ENCODE results near the gene CDKN2AIP.

CDKN2AIP gene

DNA sequence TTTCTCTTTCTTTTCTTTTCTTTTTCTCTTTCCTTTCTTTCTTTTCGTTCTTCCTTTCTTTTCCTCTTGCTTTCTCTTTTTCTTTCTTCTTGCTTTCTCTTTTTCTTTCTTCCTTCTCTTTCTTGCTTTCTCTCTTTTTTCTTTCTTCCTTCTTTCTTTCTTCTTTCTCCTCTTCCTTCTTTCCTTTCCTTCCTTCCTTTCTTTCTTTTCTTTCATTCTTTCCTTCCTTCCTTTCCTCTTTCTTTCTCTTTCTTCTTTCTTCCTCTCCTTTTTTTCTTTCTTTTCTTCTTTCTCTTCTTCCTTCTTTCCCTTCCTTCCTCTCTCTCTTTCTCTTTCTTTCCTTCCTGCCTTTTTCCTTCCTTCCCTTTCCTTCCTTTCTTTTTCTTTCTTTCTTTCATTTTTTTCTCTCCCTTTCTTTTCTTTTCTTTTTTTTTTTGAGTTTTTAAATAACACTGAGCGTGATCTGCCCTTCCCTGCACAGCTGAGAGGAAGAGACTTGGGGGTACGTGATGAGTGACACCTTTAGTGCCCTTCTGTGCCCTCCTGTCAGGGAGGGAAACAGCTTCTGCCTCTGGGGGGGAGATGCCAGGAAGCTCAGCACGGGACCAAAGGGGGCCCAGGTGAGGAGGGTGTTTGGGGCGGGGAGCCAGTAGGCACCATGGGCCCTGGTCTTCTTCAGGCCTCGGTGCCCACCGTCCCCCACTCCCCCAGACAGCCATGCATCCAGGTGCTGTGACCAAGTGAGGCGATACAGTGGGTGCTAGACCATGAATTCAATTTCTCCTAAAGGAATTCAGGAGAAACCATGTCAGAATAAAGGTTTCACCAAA lies 36.6 kb upstream of the CDKN2AIP start:
- TF ChIP-seq, protein P1, sequence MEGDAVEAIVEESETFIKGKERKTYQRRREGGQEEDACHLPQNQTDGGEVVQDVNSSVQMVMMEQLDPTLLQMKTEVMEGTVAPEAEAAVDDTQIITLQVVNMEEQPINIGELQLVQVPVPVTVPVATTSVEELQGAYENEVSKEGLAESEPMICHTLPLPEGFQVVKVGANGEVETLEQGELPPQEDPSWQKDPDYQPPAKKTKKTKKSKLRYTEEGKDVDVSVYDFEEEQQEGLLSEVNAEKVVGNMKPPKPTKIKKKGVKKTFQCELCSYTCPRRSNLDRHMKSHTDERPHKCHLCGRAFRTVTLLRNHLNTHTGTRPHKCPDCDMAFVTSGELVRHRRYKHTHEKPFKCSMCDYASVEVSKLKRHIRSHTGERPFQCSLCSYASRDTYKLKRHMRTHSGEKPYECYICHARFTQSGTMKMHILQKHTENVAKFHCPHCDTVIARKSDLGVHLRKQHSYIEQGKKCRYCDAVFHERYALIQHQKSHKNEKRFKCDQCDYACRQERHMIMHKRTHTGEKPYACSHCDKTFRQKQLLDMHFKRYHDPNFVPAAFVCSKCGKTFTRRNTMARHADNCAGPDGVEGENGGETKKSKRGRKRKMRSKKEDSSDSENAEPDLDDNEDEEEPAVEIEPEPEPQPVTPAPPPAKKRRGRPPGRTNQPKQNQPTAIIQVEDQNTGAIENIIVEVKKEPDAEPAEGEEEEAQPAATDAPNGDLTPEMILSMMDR (IDR thresholded peaks at IDR 0.05) = no peak
- intact Hi-C loops (cut with DNase I; ENCODE audit: low total_unique reads) = loop anchor here (2.0 kb wide), 1 partner anchor 45 kb away; no protein-coding TSS in a partner anchor
- Histone ChIP-seq H3K27ac (peak overlapping the region in 1 of 2 donors; percentile 17), H3K9me3 (no peaks in the 10 kb centered on the region), H3K36me3 (no peaks in the 10 kb centered on the region), H3K4me1 (no peaks in the 10 kb centered on the region), H3K27me3 (no peaks in the 10 kb centered on the region), H3K4me3 (peak overlapping the region; percentile 35 to 49)
- DNase-seq = peak in 1 of 2 donors; percentile 23

DNA sequence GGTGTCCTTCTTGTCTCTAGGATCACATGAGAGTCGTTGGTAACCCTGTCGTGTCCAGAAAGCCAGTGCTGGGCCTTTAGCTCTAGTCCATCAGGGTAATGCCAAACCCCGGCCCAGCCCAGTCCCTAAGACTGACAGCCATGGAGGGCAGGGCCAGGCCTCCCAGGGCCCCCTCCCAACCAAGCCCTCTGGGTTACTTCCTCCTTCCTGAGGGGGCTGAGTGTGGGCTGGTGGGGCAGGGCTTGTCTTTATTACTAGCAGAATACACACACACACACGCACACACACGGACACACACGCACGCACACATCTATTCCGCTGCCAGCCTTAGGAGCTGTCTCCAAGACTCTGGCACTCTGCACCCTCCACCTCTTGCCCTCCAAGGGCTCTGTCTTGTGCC lies 35.6 kb upstream of the CDKN2AIP start:
- no peak overlapping the region for H3K27ac ChIP-seq

DNA sequence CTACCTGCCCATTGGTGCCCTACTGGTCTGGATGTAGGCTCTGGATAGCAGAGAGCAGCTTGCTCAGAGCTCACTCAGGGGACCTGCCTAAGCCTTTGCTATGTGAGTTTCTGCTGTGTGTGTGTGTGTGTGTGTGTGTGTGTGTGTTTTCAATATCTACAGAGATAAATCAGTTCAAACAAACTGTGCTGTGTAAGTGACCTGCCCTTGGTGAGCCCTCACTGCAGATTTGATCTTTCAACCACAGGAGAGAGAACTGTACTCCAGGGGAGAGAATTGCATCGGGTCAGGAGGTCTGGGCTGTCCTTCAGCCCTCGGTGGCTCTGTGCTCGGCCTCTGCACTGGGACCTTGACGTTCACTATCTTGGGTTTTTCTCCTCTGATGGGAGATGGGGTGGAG lies 35.0 kb upstream of the CDKN2AIP start:
- Histone ChIP-seq H3K4me1 (no peaks in the 10 kb centered on the region), H3K27me3 (no peaks in the 10 kb centered on the region), H3K9me3 (no peaks in the 10 kb centered on the region), H3K27ac (no peak overlapping the region), H3K4me3 (no peak overlapping the region), H3K36me3 (no peaks in the 10 kb centered on the region)
- intact Hi-C loops (cut with DNase I; ENCODE audit: low total_unique reads) = no loop called here
- TF ChIP-seq, protein P1 (IDR thresholded peaks at IDR 0.05) = no peak
- peak in 1 of 2 donors; percentile 11 for DNase-seq

More for the DNA sequence above, 35.6 kb upstream of the CDKN2AIP start:
- intact Hi-C loops (cut with DNase I; ENCODE audit: low total_unique reads) = no loop called here
- Histone ChIP-seq H3K27me3 (no peaks in the 10 kb centered on the region), H3K4me1 (no peaks in the 10 kb centered on the region), H3K9me3 (no peaks in the 10 kb centered on the region), H3K4me3 (no peak overlapping the region), H3K36me3 (no peaks in the 10 kb centered on the region)
- TF ChIP-seq, protein P1 (IDR thresholded peaks at IDR 0.05) = no peak
- peak in 1 of 2 donors; percentile 35 for DNase-seq

DNA sequence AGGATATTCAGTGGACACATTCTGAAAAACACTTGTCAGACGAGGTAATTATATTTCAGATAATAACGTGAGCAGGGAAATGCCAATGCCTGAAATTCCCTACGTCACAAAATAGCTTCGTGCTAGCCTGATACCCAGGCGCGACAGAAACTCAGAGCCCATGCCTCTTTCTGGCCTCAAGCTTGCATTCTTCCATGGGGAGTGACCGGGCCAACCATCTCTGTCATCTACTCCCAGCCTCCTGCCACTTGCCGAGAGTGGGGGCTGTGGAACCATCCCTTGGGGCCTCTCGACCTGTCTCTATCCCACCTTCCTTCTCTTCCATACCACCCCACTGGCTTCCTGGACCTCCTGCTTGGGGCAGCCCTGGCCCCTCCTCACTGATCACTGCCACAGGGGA lies 34.5 kb upstream of the CDKN2AIP start:
- Histone ChIP-seq H3K4me1 (no peaks in the 10 kb centered on the region), H3K27ac (no peak overlapping the region), H3K36me3 (no peaks in the 10 kb centered on the region), H3K4me3 (no peak overlapping the region), H3K9me3 (no peaks in the 10 kb centered on the region), H3K27me3 (no peaks in the 10 kb centered on the region)
- intact Hi-C loops (cut with DNase I; ENCODE audit: low total_unique reads) = no loop called here
- TF ChIP-seq, protein P1 (IDR thresholded peaks at IDR 0.05) = no peak
- DNase-seq = no peak

DNA sequence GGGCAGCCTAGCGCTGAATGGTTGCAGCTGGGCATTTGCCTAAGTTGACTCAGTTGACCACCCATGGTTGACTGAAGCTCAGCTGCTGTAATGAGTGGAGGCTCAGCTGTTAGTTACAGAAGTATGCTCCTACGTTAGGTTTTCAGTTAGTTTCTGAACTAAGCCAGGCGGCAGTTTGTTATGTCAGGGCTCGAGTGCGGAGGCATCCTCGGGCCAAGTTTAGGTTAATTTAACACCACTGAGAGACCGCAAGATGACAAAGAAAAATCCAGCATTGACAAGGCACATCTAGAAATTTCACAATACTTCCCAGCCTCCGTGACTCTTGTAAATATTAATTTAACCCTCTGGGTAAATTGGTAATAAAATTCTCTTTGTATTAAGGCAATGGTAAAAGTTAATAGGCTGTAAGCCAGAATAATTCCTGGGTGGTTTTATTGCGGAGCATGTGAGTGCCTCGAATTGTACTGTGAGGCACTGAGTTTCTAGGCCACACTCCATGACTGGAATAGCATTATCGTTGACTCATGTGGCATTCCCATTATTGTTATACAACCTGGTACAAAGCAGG lies 33.1 kb upstream of the CDKN2AIP start:
- no peak for DNase-seq
- H3K9me3 ChIP-seq = no peaks in the 10 kb centered on the region

More for the DNA sequence above, 33.1 kb upstream of the CDKN2AIP start:
- no peaks in the 10 kb centered on the region for H3K27me3 ChIP-seq
- H3K27ac ChIP-seq = no peak overlapping the region
- H3K36me3 ChIP-seq = no peaks in the 10 kb centered on the region
- TF ChIP-seq, protein P1 (IDR thresholded peaks at IDR 0.05) = no peak
- intact Hi-C loops (cut with DNase I; ENCODE audit: low total_unique reads) = no loop called here
- no peaks in the 10 kb centered on the region for H3K4me1 ChIP-seq
- H3K4me3 ChIP-seq = no peak overlapping the region
